A673 (cell line): ENCODE measurements around the gene NPC1L1. TPM values are rescaled to one million over a fixed set of nuclear protein-coding genes. Genes with fewer than 3 reads are reported as not detected.
"Not testable (repeated sequence)": the region's sequence is repeated elsewhere in the genome, so short reads cannot be mapped to it uniquely, and the experiment has no call there.

ENCODE experiments used
- BruUV-seq: library from RNA; stranded (reverse); fragments of 400-500 nt; replicated peaks from 2 replicates; lab custom pipeline; 2021; lab: Mats Ljungman, UMichigan
- CTCF ChIA-PET: fragments of 300-600 bp; sonication (Branson Sonifier 250); formaldehyde crosslinking; loops from one replicate; lab custom pipeline; 2022; ENCODE audit warnings: antibody characterized with exemption; lab: Charles Lee
- POLR2A ChIA-PET: fragments of 300-600 bp; sonication (Branson Sonifier 250); formaldehyde crosslinking; loops from one replicate; lab custom pipeline; 2022; ENCODE audit warnings: antibody characterized with exemption; ENCODE audit not compliant: low non-redundant PET; lab: Charles Lee
- DNase-seq: peaks from one replicate; pipeline ENCODE4 v3.0.0-alpha.2; 2015; ENCODE audit warnings: low spot score
- H3K27ac ChIP-seq: fragments of 200-600 bp; sonication (generic); 2 replicates; pipeline ENCODE4 v1.5.1; 2016; ENCODE audit warnings: mixed run types, low read depth, mild to moderate bottlenecking, mixed read lengths, antibody characterized with exemption, low read length; ENCODE audit not compliant: poor library complexity, severe bottlenecking
- H3K27me3 ChIP-seq: fragments of 200-600 bp; sonication (generic); replicated peaks from 2 replicates; pipeline ENCODE4 v1.6.1; 2017; ENCODE audit warnings: mixed run types, low read depth, mild to moderate bottlenecking, mixed read lengths, antibody characterized with exemption, low read length; ENCODE audit not compliant: insufficient read depth, poor library complexity
- H3K36me3 ChIP-seq: fragments of 200-600 bp; sonication (generic); 2 replicates; pipeline ENCODE4 v1.6.1; 2016; ENCODE audit warnings: mixed run types, mild to moderate bottlenecking, mixed read lengths, antibody characterized with exemption, low read length; ENCODE audit not compliant: insufficient read depth, poor library complexity, severe bottlenecking
- H3K4me1 ChIP-seq: fragments of 200-600 bp; sonication (generic); 2 replicates; pipeline ENCODE4 v1.6.1; 2017; ENCODE audit warnings: mixed run types, mild to moderate bottlenecking, mixed read lengths, antibody characterized with exemption, low read length; ENCODE audit not compliant: insufficient read depth, poor library complexity, severe bottlenecking
- H3K4me3 ChIP-seq: fragments of 200-600 bp; sonication (generic); 2 replicates; pipeline ENCODE4 v1.5.1; 2016; ENCODE audit warnings: low read depth, mixed run types, mild to moderate bottlenecking, mixed read lengths, low read length; ENCODE audit not compliant: poor library complexity, severe bottlenecking
- H3K9me3 ChIP-seq: fragments of 200-600 bp; sonication (generic); 2 replicates; pipeline ENCODE4 v1.6.1; 2016; ENCODE audit warnings: mixed run types, low read depth, mild to moderate bottlenecking, mixed read lengths, antibody characterized with exemption, low read length; ENCODE audit not compliant: poor library complexity, severe bottlenecking
- EZH2 ChIP-seq: fragments of 200-600 bp; sonication (generic); IDR thresholded peaks from 2 replicates; pipeline ENCODE4 v1.6.1; 2017; ENCODE audit warnings: borderline replicate concordance, low read depth, mild to moderate bottlenecking, mixed read lengths, antibody characterized with exemption, low read length; ENCODE audit not compliant: poor library complexity, severe bottlenecking
- intact Hi-C: fragments of 100-400 bp; cut with micrococcal nuclease; formaldehyde crosslinking; loops from one replicate; pipeline ENCODE4 v1.10.0; 2022; ENCODE audit not compliant: unreplicated experiment
- total RNA-seq: library from RNA; stranded (reverse); gene quantifications from 2 replicates; pipeline ENCODE4 v1.2.3, GENCODE V29; 2021
- TF ChIP-seq, protein P1 (sequence below): fragments of 300-800, 200-600 bp; sonication (generic); conservative IDR thresholded peaks from 2 replicates; pipeline ENCODE4 v1.5.1; 2017; ENCODE audit warnings: low read depth, mild to moderate bottlenecking, antibody characterized with exemption, low read length, moderate library complexity, mixed read lengths

The NPC1L1 gene
- total RNA-seq, 1 experiment from 2014 or later: not detected

DNA sequence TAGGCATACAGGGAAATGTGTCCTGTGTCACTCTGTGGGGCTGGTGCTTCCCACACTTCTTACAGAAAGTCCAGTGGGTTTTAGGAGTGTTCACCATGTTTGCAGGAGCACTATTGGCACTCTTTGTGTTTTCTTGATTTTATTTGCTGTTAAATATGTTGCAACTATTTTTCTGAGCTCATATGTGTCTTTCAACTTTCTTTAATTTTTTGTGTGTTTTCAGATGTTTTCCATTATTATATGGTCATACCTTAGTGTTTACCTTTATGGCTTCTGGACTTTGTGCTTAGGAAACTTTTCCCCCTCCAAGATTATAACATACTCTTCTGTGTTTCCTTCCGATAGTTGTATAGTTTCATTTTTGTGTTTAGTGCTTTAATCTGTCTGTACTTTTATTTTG lies 29.9 kb downstream of the NPC1L1 start:
- intact Hi-C loops: no loop called here
- Histone ChIP-seq H3K4me1 (no peaks in the 10 kb centered on the region), H3K9me3 (no peaks in the 10 kb centered on the region), H3K27ac (no peak overlapping the region), H3K27me3 (no peaks in the 10 kb centered on the region), H3K36me3 (no peaks in the 10 kb centered on the region), H3K4me3 (no peak overlapping the region)
- ChIA-PET CTCF (no interaction called here), POLR2A (no interaction called here)
- no peak for DNase-seq
- no TSS peak for BruUV-seq
- TF ChIP-seq, protein P1, sequence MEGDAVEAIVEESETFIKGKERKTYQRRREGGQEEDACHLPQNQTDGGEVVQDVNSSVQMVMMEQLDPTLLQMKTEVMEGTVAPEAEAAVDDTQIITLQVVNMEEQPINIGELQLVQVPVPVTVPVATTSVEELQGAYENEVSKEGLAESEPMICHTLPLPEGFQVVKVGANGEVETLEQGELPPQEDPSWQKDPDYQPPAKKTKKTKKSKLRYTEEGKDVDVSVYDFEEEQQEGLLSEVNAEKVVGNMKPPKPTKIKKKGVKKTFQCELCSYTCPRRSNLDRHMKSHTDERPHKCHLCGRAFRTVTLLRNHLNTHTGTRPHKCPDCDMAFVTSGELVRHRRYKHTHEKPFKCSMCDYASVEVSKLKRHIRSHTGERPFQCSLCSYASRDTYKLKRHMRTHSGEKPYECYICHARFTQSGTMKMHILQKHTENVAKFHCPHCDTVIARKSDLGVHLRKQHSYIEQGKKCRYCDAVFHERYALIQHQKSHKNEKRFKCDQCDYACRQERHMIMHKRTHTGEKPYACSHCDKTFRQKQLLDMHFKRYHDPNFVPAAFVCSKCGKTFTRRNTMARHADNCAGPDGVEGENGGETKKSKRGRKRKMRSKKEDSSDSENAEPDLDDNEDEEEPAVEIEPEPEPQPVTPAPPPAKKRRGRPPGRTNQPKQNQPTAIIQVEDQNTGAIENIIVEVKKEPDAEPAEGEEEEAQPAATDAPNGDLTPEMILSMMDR: no peak
- no peak for TF ChIP-seq EZH2

DNA sequence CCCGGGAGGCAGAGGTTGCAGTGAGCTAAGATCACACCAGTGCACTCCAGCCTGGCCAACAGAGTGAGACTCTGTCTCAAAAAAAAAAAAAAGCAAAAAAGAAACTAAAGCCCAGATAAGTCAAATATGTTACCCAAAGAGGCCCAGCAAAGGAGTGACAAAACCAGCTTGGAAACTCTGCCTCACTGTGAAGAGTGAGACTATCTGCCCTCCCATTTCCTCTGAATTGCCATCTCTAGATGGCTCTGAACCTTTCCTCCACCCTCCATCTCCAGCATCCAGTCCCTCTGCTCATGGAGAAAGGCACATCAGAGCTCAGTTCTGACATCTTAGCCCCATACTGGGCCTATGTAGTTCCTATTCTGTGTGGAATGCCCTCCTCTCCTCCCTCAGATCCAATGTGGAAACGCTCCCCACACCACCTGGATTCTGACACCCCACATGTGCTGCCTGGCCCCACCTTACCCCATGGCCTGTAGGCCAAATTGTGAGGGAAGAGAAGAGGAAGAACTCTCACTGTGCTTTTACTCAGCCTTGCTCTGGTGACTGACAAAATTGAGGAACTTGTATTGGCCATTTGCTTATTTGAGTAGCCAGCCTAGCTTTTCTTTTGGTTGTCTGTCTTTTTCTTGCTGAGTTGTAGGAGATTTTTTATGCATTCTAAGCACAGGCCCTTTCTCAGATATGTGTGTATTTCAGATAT lies 32.7 kb downstream of the NPC1L1 start:
- no peak overlapping the region for H3K4me3 ChIP-seq
- H3K27me3 ChIP-seq: no peaks in the 10 kb centered on the region
- no peaks in the 10 kb centered on the region for H3K4me1 ChIP-seq
- no peak for DNase-seq
- no peak overlapping the region for H3K27ac ChIP-seq
- POLR2A ChIA-PET: interaction anchor here (0.6 kb wide), 1 partner anchor 116 kb away, joined by 3 read pairs; no protein-coding TSS in a partner anchor
- no peaks in the 10 kb centered on the region for H3K36me3 ChIP-seq
- intact Hi-C loops: no loop called here
- no peaks in the 10 kb centered on the region for H3K9me3 ChIP-seq
- no TSS peak for BruUV-seq
- CTCF ChIA-PET: interaction anchor here (0.6 kb wide), 1 partner anchor 550 kb away, joined by 4 read pairs; no protein-coding TSS in a partner anchor
- TF ChIP-seq EZH2: no peak
- TF ChIP-seq, protein P1: no peak

DNA sequence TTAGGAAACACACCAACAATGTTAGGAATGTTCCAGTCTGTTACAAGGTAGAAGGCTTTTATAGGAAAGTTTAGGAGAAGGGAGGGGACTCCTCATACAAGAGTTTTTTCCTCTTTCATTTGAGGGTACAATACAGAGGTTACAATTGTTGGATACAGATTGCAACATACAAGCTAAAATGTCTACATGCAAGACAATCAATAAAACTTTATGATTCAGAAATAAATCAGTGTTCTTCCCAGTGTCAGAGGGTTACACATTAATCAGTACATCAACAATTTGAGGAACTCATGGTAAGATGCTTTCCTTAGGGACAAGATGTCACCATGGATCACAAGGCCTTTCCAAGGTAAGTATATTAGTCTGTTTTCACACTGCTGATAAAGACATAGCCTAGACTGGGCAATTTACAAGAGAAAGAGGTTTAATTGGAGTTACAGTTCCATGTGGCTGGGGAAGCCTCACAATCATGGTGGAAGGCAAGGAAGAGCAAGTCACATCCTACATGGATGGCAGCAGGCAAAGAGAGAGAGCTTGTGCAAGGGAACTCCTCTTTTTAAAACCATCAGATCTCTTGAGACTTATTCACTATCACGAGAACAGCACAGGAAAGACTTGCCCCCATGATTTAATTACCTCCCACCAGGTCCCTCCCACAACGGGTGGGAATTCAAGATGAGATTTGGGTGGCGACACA lies 34.4 kb downstream of the NPC1L1 start:
- BruUV-seq, CTCF ChIA-PET: not testable (repeated sequence)

More for the DNA sequence above, 34.4 kb downstream of the NPC1L1 start:
- H3K27me3 ChIP-seq, POLR2A ChIA-PET, DNase-seq, H3K4me1 ChIP-seq, H3K36me3 ChIP-seq, H3K9me3 ChIP-seq, intact Hi-C loops, H3K27ac ChIP-seq, H3K4me3 ChIP-seq: not testable (repeated sequence)
